T-helper 2 cell (primary cell): ENCODE results near the gene GPR158.

Experiments used
- DNase-seq, 5 experiments: peaks; one replicate each; pipeline versions ENCODE4 v3.0.0 to v3.0.0-alpha.2; 2012 to 2022

The GPR158 gene

DNA sequence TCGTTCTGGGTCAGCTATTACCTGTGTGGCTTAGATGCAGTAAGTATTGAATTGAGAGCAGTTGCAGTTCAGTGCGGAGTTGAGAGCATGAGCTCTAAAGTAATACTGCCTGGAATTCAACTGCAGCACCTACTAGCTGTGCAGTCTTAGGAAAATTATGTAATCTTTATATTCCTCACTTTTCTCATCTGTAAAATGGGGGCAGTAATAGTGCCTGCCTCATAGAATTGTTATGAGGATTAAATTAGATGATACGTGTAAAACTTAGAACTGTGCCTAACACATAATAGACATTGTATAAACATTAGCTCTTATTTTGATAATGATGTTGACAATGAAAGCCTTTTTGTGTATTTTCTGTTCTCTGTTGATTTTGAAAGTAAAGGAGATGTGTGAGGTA lies 330.0 kb downstream of the GPR158 start:
- no peak for DNase-seq

DNA sequence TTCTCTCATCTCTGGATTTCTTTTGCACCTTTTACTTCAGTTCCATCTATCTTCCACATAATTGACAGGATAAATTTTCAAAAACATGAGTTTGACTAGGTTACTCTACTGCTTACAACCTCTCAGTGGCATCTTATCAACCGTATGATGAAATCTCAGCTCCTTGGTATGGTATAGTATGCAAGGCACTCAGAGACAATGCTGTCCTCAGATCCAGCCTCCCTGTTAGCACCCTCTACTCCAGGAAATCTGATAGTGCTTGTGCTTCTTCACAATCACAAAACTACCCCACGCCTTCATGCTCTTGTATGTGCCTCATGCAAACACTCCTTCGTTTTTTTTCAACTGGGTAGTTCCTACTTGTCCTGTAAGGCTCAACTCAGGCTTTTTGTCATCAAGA lies 330.7 kb downstream of the GPR158 start:
- no peak for DNase-seq

GRCh38 chr10:25506821-25507335 lies 332.1 kb downstream of the GPR158 start:
- DNase-seq: no peak

- no peak for DNase-seq
Measured at GRCh38 chr10:25508112-25508815, 333.5 kb downstream of the GPR158 start.

DNA sequence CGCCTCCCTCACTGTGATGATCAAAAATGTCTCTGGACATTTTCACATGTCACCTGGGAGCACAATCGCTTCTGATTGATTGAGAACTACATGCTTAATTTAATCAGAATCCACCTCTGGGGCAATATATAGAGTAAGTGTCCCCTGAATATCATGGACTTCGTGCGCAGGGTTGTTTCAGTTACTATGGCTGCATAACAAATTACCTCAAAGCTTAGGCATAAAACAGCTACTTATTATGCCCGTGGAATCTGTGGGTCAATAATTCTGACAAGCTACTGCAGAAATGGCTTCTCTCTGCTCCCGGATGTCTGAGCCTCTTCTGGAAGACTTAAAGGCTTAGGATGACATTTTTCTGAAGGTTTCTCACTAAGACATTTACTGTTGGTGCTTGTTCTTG lies 334.4 kb downstream of the GPR158 start:
- no peak for DNase-seq

GRCh38 chr10:25522294-25522693 lies 347.5 kb downstream of the GPR158 start:
- DNase-seq: no peak

- no peak for DNase-seq
Measured at GRCh38 chr10:25522946-25523608, 348.3 kb downstream of the GPR158 start.

DNA sequence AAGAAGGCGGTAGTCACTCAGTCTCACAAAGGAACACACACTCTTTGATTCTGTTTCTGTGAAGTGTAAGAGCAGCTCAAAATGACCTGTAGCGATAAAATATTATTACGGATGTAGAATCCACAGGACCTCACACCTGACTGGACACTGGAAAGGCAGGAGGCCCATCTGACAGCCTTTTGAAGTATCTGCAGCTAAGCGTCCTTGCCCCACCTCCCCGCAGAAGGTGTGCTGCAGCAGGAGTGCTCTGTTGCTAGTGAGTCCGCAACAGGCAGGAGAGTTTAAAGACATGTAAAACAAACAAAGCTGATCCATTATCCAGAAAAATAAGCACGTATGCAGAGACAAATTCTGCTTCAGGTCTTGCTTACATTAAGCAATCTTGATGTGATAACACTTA lies 355.5 kb downstream of the GPR158 start:
- DNase-seq: no peak

GRCh38 chr10:25531457-25532061 lies 356.8 kb downstream of the GPR158 start:
- no peak for DNase-seq

DNA sequence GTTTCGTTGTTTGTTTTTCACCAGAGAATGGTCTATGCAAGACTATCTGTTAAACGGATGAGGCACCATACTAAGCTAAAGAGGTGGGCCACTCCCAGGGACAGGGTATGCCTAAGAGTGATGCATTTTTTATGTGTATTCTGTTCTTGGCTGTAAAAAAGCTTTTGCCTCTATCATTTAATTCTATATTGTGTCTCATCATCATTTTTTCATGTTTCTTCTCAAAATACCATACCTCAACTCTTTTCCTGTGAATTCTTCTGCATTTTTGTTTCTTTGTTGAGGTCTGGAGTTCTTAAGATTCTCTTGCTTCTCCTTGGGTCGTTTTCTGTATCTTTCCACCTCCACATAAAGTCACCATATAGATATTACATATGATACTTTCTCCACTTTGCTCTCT lies 357.4 kb downstream of the GPR158 start:
- DNase-seq: no peak

DNA sequence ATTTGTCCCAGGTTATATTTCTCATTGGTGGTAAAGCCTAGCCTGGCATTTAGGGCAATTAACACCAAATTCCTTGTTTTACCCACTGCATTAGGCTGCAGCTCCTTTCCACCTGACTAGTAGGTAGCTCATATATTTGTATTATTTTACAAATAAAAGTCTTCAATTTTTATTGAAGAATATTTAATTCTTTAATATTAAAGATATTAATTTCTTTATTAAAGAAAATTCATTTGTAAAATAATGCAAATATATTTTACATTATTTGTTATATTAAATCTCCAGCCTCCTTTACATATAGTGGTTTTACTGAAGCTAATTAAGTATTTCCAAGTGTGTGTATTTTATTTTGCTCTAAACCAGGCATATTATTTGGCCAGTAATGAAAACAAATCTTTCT lies 361.2 kb downstream of the GPR158 start:
- no peak for DNase-seq

DNA sequence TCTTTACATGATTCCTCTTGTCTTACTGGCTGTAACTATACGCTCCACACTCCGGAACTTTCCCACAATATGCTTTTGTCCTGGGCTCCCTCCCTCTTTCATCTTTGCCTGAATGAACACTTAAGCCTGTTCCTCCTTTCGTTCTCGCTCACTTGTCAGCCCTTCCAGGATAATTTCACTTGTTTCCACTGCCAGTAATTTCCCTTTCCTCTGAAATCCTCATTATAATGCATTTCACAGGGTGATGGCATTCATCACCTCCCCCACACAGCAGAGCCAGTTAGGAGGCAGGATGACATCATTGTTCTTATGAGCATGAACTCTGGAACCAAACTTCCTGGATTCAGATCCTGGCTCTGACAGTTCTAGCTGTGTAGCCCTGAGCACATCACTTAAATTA lies 372.6 kb downstream of the GPR158 start:
- no peak for DNase-seq

GRCh38 chr10:25552283-25552919 lies 377.6 kb downstream of the GPR158 start:
- DNase-seq: no peak

DNA sequence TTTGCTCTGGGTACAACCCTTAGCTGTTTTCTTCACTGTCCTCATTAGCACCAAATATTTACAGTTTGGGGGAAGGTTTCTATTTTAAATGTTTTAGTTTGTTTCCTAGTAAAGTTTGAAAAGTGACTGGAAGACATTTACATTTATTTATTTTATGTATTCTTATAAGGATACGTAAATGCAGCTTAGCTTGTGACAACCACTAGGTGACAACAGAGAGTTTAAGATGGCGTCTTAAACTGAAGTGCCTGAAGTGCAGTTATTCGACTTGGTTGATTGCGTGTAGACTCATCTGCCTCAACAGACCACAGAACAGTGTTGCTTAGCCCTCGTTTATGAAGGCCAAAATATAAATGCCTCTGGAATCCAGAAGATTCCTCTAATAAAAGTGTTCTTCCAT lies 381.1 kb downstream of the GPR158 start:
- peak in 1 of 5 experiments; percentile 11 for DNase-seq

GRCh38 chr10:25556457-25556856 lies 381.7 kb downstream of the GPR158 start:
- DNase-seq: peak in 1 of 5 experiments; percentile 58

DNA sequence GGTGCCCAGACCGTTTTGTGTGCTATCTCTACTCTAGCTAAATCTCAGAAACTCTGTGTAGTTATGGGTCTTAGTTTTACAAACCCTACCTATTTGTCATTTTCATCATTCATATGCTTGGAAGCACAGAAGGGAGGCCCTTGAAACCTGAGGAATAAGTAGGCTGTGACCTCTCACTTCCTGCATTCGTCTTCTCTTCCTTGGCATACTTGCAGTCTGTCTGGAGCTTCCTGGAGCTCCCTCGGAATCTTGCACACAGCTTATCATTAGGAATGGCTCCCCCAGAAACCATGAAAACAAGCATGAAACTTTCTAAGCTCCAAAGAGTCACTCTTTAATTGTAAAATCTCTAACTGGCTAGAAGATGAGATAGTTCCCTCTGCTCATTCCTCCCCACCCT lies 382.3 kb downstream of the GPR158 start:
- DNase-seq: no peak

DNA sequence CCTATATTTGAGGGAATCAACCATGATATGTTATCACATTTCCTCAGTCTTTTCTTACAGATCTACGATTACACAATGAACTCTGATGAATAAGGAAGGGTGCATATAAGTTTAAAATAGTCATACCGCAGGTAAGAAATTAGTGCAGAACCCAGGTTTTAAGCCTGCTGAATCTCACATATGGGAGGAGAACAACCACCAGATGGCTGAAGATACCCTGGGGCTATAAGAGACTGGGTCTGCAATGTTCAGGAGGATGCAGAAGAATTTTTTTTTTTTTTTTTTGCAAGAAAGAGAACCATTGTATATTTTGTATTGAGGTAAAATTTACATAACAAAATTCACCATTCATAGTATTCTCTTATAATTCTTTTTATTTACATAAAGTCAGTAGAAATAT lies 387.0 kb downstream of the GPR158 start:
- DNase-seq: no peak

DNA sequence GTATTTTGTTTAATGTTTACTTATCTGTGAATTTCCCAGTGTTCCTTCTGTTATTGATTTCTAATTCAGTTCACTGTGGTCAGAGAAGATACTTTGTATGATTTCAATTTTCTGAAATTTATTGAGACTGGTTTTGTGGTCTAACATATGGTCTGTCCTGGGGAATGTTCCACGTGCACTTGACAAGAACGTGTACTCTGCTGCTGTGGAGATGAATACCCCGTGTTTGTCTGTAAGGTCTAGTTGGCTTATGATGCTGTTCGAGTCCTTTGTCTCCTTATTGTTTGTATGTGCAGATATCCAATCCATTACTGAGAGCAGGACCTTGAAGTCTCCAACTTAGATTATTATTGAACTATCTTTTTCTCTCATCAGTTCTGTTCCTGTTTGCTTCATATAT lies 387.7 kb downstream of the GPR158 start:
- no peak for DNase-seq

GRCh38 chr10:25564351-25564750 lies 389.6 kb downstream of the GPR158 start:
- no peak for DNase-seq

- no peak for DNase-seq
Measured at GRCh38 chr10:25565570-25565969, 390.8 kb downstream of the GPR158 start.

- DNase-seq: no peak
Measured at GRCh38 chr10:25573316-25573715, 398.5 kb downstream of the GPR158 start.

DNA sequence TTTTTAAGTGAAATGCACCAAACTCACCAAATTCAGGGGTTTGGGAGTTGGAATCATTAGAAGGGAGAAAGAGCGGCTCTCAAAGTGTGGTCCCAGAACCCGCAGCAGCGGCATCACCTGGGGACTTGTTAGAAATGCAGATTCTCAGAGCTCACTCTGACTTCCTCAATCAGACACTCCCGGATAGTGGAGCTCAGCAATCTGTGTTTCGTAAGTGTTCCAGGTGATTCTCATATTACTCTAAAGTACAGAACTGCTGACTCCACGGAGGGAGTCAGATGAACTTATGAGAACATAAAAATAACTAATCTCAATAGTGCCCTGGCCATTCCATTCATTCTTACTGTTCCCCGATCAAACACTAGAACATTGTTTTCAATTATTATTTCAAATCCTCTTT lies 400.5 kb downstream of the GPR158 start:
- no peak for DNase-seq

- DNase-seq: no peak
Measured at GRCh38 chr10:25578061-25578460, 403.3 kb downstream of the GPR158 start.

- DNase-seq: no peak
Measured at GRCh38 chr10:25582961-25583360, 408.2 kb downstream of the GPR158 start.
